Lower leg skin (tissue), 3 donors: ENCODE measurements around the gene SLC25A29.

ENCODE experiments used
- POLR2A ChIP-seq, 2 donors: fragments of 450-650 bp; IDR thresholded peaks; one replicate each; pipeline ENCODE4 v1.6.1; 2016 to 2017; ENCODE audit warnings: antibody characterized with exemption in 2 of 2, mild to moderate bottlenecking in 1 of 2, moderate library complexity in 1 of 2
- TF ChIP-seq, protein P1 (sequence below), 3 donors: fragments of 450-650 bp; IDR thresholded peaks; one replicate each; pipeline ENCODE4 v1.5.1; 2016; ENCODE audit warnings: antibody characterized with exemption in 3 of 3, mild to moderate bottlenecking in 3 of 3, moderate library complexity in 2 of 3

DNA sequence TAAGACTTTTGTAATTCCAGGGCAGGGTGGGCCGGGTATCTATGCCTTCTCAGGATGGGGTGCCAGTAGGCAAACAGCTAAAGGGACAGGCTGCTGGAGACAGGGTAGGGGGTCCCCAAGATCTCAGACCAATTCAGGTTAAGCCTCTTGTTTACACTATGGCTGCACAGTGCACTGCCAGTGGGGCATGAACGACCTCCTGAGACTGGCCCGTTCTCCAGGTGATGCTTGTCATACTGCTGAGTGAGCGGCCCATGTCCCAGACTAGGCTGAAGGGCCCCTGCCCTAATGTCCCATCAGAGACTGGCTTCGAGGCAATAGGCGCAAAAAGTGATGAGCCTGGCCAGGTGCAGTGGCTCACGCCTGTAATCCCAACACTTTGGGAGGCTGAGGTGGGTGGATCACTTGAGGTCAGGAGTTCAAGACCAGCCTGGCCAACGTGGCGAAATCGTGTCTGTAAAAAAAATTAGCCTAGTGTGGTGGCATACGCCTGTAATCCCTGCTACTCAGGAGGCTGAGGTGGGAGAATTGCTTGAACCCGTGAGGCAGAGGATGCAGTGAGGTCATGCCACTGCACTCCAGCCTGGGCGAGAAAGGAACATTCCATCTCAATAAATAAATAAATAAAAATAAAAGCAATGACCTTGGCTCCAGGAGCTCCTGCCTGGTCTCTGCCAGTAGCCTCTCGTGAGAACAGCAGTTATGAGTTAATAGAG lies 12.6 kb downstream of the SLC25A29 start:
- TF ChIP-seq, protein P1, sequence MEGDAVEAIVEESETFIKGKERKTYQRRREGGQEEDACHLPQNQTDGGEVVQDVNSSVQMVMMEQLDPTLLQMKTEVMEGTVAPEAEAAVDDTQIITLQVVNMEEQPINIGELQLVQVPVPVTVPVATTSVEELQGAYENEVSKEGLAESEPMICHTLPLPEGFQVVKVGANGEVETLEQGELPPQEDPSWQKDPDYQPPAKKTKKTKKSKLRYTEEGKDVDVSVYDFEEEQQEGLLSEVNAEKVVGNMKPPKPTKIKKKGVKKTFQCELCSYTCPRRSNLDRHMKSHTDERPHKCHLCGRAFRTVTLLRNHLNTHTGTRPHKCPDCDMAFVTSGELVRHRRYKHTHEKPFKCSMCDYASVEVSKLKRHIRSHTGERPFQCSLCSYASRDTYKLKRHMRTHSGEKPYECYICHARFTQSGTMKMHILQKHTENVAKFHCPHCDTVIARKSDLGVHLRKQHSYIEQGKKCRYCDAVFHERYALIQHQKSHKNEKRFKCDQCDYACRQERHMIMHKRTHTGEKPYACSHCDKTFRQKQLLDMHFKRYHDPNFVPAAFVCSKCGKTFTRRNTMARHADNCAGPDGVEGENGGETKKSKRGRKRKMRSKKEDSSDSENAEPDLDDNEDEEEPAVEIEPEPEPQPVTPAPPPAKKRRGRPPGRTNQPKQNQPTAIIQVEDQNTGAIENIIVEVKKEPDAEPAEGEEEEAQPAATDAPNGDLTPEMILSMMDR (IDR thresholded peaks at IDR 0.05) = no peak
- TF ChIP-seq POLR2A (IDR thresholded peaks at IDR 0.05) = no peak
